Astrocyte (in vitro differentiated cells and primary cell): ENCODE results near the gene PTPN14. TPM values are rescaled to one million over a fixed set of nuclear protein-coding genes. Genes with fewer than 3 reads are reported as not detected.

Experiments
- DNase-seq: peaks from one replicate; pipeline ENCODE4 v3.0.0-alpha.2; 2010; ENCODE audit warnings: low read depth
- FAIRE-seq: peaks from 2 replicates; lab custom pipeline; 2011; peaks lifted over from hg19 to GRCh38; lab: Jason Lieb, UNC
- H2AFZ ChIP-seq: 2 replicates; pipeline ENCODE4 v1.6.0; 2012; ENCODE audit warnings: low read depth, low read length, inconsistent platforms
- H3K27ac ChIP-seq: 2 replicates; pipeline ENCODE4 v1.5.1; 2011; ENCODE audit warnings: low read depth, low read length, inconsistent platforms
- H3K27me3 ChIP-seq: 2 replicates; pipeline ENCODE4 v1.6.0; 2011; ENCODE audit warnings: low read length, inconsistent platforms; ENCODE audit not compliant: insufficient read depth
- H3K36me3 ChIP-seq: 2 replicates; pipeline ENCODE4 v1.5.1; 2011; ENCODE audit warnings: low read length, inconsistent platforms; ENCODE audit not compliant: insufficient read depth
- H3K4me1 ChIP-seq: 2 replicates; pipeline ENCODE4 v1.5.1; 2011; ENCODE audit warnings: low read length, inconsistent platforms; ENCODE audit not compliant: insufficient read depth
- H3K4me2 ChIP-seq: 2 replicates; pipeline ENCODE4 v1.6.0; 2012; ENCODE audit warnings: low read length, inconsistent platforms
- H3K4me3 ChIP-seq: 2 replicates; pipeline ENCODE4 v1.5.1; 2011; ENCODE audit warnings: low read depth, mild to moderate bottlenecking, low read length, inconsistent platforms; ENCODE audit not compliant: insufficient read depth
- H3K79me2 ChIP-seq: 2 replicates; pipeline ENCODE4 v1.6.0; 2012; ENCODE audit warnings: mild to moderate bottlenecking, low read length, inconsistent platforms; ENCODE audit not compliant: insufficient read depth
- H3K9ac ChIP-seq: 2 replicates; pipeline ENCODE4 v1.6.0; 2012; ENCODE audit warnings: mild to moderate bottlenecking, low read length, inconsistent platforms
- H3K9me3 ChIP-seq: 2 replicates; pipeline ENCODE4 v1.5.1; 2012; ENCODE audit warnings: low read depth, mild to moderate bottlenecking, low read length, inconsistent platforms; ENCODE audit not compliant: insufficient read depth
- H4K20me1 ChIP-seq: 2 replicates; pipeline ENCODE4 v1.6.0; 2012; ENCODE audit warnings: low read length, inconsistent platforms; ENCODE audit not compliant: insufficient read depth
- H3K27ac Mint-ChIP-seq: one replicate; pipeline ENCODE4 v1.8.0; 2021; ENCODE audit warnings: mild to moderate bottlenecking, mixed read lengths; ENCODE audit not compliant: unreplicated experiment
- H3K27me3 Mint-ChIP-seq: one replicate; pipeline ENCODE4 v1.8.0; 2021; ENCODE audit warnings: low read depth, mixed read lengths; ENCODE audit not compliant: unreplicated experiment
- H3K36me3 Mint-ChIP-seq: one replicate; pipeline ENCODE4 v1.8.0; 2021; ENCODE audit warnings: low read depth, mixed read lengths; ENCODE audit not compliant: unreplicated experiment
- H3K4me1 Mint-ChIP-seq: one replicate; pipeline ENCODE4 v1.8.0; 2021; ENCODE audit warnings: low read depth, mixed read lengths; ENCODE audit not compliant: unreplicated experiment
- H3K4me3 Mint-ChIP-seq: one replicate; pipeline ENCODE4 v1.8.0; 2021; ENCODE audit warnings: mild to moderate bottlenecking, moderate library complexity, mixed read lengths; ENCODE audit not compliant: unreplicated experiment
- H3K9me3 Mint-ChIP-seq: one replicate; pipeline ENCODE4 v1.8.0; 2021; ENCODE audit warnings: mild to moderate bottlenecking, mixed read lengths; ENCODE audit not compliant: unreplicated experiment
- EZH2 ChIP-seq: IDR thresholded peaks from 2 replicates; pipeline ENCODE4 v1.6.1; 2012; ENCODE audit warnings: mild to moderate bottlenecking, low read length, inconsistent platforms; ENCODE audit not compliant: insufficient read depth
- total RNA-seq: library from RNA; stranded (reverse); gene quantifications from 2 replicates; pipeline ENCODE4 v1.2.1, GENCODE V29; 2021
- TF ChIP-seq, protein P1 (sequence below): IDR thresholded peaks from 2 replicates; pipeline ENCODE4 v1.5.1; 2011; ENCODE audit warnings: low read depth, mild to moderate bottlenecking, inconsistent platforms, low read length, moderate library complexity; ENCODE audit not compliant: insufficient read depth

Gene PTPN14
- total RNA-seq, 1 donor from 2014 or later: 177 TPM

DNA sequence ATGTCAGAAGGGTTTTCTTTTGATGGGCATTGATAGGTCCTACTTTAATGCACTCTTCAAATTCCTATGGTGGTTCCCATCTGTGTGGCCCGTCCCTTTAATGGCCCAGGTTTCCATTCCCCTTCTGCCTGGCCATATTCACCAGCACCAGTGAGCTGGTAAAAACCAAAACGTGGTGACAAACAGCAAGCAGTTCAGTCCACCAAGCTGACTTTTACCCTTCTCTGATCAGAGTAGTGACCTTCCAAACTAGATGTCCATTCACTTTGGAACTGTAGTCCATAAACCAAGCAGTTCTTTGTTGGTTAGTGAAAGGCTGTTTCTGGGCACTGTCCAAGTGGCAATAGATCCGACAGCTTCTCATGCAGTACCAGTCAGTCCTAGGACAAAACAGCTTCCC is 209.9 kb downstream of the PTPN14 start:
- Mint-ChIP-seq H3K36me3 (peaks cover 43% of the 10 kb centered on the region), H3K4me1 (peaks cover 21% of the 10 kb centered on the region)
- no peaks in the 10 kb centered on the region for H4K20me1 ChIP-seq

DNA sequence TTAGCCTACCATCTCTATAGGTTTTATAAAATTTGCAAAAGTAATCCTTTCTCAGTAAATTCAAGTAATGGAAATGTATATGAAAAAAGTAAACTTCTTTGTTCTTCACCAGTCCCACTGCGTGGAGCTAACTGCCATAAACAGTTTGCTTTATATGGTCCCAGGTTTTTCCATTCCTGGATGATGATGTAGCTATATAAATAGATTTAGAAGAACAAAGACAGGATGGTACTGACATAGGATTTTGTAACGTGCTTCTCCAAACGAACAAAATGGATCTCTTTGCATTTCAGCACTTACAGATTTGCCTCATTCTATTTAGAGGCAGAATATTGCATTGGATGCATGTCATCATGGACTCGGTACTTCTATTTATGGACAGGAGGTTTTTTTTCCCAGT is 213.2 kb downstream of the PTPN14 start:
- Histone ChIP-seq H2AFZ (no peak overlapping the region), H3K9me3 (no peaks in the 10 kb centered on the region), H3K4me1 (peaks cover 4% of the 10 kb centered on the region), H3K79me2 (no peaks in the 10 kb centered on the region), H3K36me3 (peaks cover 10% of the 10 kb centered on the region), H4K20me1 (no peaks in the 10 kb centered on the region), H3K27me3 (no peaks in the 10 kb centered on the region), H3K27ac (no peak overlapping the region), H3K4me3 (no peak overlapping the region), H3K4me2 (no peak overlapping the region), H3K9ac (no peak overlapping the region)
- peaks cover 23% of the 10 kb centered on the region for H3K4me1 Mint-ChIP-seq
- H3K27me3 Mint-ChIP-seq: no peaks in the 10 kb centered on the region
- no peaks in the 10 kb centered on the region for H3K9me3 Mint-ChIP-seq
- no peak overlapping the region for H3K4me3 Mint-ChIP-seq
- H3K27ac Mint-ChIP-seq: peak overlapping the region; percentile 34
- peaks cover 32% of the 10 kb centered on the region for H3K36me3 Mint-ChIP-seq
- DNase-seq (no peak), FAIRE-seq (no peak)
- TF ChIP-seq, protein P1, sequence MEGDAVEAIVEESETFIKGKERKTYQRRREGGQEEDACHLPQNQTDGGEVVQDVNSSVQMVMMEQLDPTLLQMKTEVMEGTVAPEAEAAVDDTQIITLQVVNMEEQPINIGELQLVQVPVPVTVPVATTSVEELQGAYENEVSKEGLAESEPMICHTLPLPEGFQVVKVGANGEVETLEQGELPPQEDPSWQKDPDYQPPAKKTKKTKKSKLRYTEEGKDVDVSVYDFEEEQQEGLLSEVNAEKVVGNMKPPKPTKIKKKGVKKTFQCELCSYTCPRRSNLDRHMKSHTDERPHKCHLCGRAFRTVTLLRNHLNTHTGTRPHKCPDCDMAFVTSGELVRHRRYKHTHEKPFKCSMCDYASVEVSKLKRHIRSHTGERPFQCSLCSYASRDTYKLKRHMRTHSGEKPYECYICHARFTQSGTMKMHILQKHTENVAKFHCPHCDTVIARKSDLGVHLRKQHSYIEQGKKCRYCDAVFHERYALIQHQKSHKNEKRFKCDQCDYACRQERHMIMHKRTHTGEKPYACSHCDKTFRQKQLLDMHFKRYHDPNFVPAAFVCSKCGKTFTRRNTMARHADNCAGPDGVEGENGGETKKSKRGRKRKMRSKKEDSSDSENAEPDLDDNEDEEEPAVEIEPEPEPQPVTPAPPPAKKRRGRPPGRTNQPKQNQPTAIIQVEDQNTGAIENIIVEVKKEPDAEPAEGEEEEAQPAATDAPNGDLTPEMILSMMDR: no peak
- no peak for TF ChIP-seq EZH2

More for the DNA sequence above, 209.9 kb downstream of the PTPN14 start:
- Histone ChIP-seq H3K4me1 (peaks cover 4% of the 10 kb centered on the region), H3K9ac (no peak overlapping the region), H3K27ac (no peak overlapping the region), H3K27me3 (no peaks in the 10 kb centered on the region), H3K79me2 (no peaks in the 10 kb centered on the region), H3K4me3 (no peak overlapping the region), H3K36me3 (peaks cover 19% of the 10 kb centered on the region), H3K9me3 (no peaks in the 10 kb centered on the region), H2AFZ (no peak overlapping the region), H3K4me2 (no peak overlapping the region)
- TF ChIP-seq EZH2: no peak
- TF ChIP-seq, protein P1: no peak
- no peaks in the 10 kb centered on the region for H3K9me3 Mint-ChIP-seq
- FAIRE-seq (no peak), DNase-seq (no peak)
- H3K4me3 Mint-ChIP-seq: peak overlapping the region; percentile 14
- no peaks in the 10 kb centered on the region for H3K27me3 Mint-ChIP-seq
- H3K27ac Mint-ChIP-seq: peak overlapping the region; percentile 69

DNA sequence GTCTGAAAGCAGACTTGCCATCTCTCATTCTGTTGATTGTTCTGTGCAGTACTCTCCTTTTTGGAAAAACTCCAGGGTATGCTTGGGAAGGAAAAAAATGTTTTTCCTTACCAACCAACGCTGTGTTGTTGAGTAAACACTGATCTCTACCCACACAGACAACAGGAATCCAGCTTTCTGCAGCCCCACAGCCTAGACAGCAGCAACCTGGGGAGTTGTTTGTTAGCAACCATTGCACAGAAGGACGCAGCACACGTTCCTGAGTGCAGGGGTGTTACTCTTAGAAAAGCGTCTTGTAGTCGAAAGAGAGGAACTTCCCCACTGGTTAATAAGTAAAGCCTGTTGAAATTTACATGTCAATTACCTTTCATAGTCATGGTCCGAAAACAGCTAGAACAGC is 213.9 kb downstream of the PTPN14 start:
- Histone ChIP-seq H3K4me2 (no peak overlapping the region), H3K36me3 (peaks cover 9% of the 10 kb centered on the region), H3K79me2 (no peaks in the 10 kb centered on the region), H4K20me1 (no peaks in the 10 kb centered on the region), H2AFZ (no peak overlapping the region), H3K9ac (peak overlapping the region; percentile 20), H3K27ac (peak overlapping the region; percentile 21), H3K9me3 (no peaks in the 10 kb centered on the region), H3K4me1 (peaks cover 4% of the 10 kb centered on the region), H3K4me3 (no peak overlapping the region), H3K27me3 (no peaks in the 10 kb centered on the region)
- Mint-ChIP-seq H3K36me3 (peaks cover 29% of the 10 kb centered on the region), H3K27me3 (no peaks in the 10 kb centered on the region), H3K9me3 (no peaks in the 10 kb centered on the region), H3K4me3 (no peak overlapping the region), H3K4me1 (peaks cover 23% of the 10 kb centered on the region), H3K27ac (peak overlapping the region; percentile 22)
- no peak for TF ChIP-seq EZH2
- TF ChIP-seq, protein P1: no peak
- FAIRE-seq (no peak), DNase-seq (peak; percentile 66)
